GM18861 (cell line): ENCODE results near the gene TANGO2.

ENCODE experiments used
- ATAC-seq: cut with Tn5 transposase; IDR thresholded peaks from one replicate; pipeline ENCODE4 v1.9.1; 2021; ENCODE audit not compliant: unreplicated experiment

Gene TANGO2

DNA sequence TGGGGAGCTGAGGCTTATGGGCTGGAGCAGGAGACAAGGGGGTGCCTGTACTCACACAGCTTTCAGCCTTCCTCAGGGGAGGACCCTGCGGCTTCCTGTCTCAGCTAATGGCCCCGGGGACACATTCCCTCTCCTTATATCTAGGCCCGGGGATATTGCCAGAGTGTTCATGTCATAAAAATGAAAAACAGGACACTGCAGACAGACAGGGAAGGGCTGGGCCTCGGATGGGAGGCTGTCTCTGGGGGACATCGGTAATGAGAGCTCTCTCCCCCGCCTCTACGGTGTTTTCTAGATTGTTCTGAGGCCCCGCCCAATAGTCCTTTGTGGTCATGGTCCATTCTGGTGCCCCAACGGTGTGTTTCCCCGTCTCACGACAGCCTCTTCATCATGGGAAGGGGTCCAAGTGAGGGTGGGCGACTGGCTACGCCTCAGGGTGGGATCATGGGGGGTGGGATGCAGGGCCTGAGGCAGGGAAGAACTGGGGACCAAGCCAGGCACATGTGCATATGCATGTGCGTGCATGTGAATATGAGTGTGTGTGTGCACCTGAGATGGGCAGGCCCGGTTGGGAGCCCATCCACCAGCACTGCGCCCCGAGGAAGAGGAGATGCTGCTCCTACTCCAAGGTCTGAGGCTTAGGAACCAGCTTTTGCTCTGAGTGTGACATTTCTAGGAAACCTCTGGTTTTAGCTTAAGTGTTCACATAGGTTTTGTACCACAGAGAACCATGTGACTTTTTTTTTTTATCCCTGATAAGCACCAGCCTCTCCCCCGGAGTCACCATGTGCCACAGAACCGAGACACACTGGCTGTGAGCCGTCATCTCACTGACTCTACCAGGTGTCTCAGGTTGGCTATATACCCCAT is 9.6 kb upstream of the TANGO2 start:
- ATAC-seq: no peak

GRCh38 chr22:20011993-20012740 is 8.7 kb upstream of the TANGO2 start:
- no peak for ATAC-seq

DNA sequence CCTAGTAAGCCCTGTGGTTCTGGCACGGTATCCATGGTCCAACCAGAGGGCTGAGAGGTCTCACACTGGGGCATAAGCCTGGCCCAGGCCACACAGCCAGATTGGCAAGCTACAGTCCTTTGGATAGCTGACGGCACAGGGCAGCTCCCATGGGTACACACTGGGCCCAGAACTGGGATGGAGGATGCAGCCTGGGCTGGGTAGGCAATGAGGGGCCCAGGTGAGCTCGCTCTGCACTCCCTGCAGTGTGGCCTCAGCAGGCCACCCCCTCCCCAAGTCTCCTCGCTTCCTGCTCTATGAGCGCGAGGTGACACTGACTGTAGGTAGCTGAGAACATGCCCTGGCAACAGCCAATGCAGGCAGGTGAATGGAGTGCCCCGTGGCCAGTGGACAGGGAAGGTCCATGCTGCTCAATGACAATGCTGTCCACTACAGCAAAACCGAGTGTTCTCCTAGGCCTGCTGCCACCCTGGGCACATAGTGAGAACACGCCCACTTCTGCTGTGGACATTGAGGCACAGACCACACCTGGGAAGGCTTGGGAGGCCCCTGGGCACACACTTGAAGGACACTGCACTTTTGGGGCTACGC is 8.1 kb upstream of the TANGO2 start:
- no peak for ATAC-seq

- no peak for ATAC-seq
These were observed 7.5 kb upstream of the TANGO2 start for GRCh38 chr22:20013382-20013871.

DNA sequence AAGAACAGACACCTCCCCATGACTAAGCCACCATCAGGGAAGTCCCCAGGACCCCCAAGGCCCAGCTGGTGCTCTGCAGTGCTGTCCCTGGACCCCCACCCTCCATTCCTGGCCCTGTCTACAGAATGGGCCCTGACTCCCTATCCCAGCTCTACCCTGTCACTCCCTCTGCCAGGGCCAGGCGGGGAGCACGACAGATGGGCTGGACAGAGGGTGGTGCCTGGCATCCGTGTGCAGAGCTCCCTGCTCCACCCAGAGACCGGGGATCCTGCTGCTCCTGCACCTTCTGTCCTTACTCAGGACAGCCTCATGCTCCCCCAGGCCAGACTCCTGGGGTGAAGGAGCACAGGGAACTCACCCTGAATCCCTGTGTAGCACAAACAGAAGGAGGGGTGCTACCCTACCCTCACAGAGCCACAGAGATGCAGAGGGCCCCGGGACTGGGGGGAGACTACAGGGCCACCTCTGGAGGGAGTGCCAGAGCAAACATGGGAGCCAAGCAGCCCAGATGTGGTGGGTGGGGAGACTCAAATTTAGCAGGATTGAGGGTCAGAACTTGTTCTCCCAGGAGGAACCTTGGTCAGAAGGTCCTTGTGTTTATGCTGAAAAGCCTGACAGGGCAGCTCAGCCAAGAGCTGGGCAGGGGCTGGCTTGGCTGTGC is 6.3 kb upstream of the TANGO2 start:
- ATAC-seq: no peak

GRCh38 chr22:20015187-20015625 is 5.7 kb upstream of the TANGO2 start:
- ATAC-seq: no peak

- ATAC-seq: no peak
These were observed 4.8 kb upstream of the TANGO2 start for GRCh38 chr22:20015971-20016733.

GRCh38 chr22:20016734-20017621 is 3.9 kb upstream of the TANGO2 start, which contains the start of gene ARVCF:
TSS of gene ARVCF (minus strand) at chr22:20016823. CDS start at chr22:19990794, 26,029 bp downstream.
- ATAC-seq: peak; percentile 41

DNA sequence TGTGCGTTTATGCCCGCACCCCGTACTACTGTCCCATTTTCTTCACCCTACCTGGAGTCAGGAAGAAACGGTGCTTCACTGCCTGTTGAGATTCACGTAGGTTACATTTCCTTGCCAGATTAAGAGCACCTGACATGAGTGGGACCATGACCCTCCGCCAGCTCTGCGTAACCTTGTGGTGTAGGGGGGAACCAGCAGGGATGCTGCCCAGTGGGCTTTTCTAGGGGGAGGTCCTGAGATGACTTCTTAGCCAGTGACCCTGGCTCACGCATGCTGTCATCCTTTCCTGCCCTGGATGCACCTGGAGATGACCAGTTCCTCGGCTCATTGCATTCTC is 3.3 kb upstream of the TANGO2 start:
- no peak for ATAC-seq

GRCh38 chr22:20018001-20018400 is 2.9 kb upstream of the TANGO2 start:
- no peak for ATAC-seq

DNA sequence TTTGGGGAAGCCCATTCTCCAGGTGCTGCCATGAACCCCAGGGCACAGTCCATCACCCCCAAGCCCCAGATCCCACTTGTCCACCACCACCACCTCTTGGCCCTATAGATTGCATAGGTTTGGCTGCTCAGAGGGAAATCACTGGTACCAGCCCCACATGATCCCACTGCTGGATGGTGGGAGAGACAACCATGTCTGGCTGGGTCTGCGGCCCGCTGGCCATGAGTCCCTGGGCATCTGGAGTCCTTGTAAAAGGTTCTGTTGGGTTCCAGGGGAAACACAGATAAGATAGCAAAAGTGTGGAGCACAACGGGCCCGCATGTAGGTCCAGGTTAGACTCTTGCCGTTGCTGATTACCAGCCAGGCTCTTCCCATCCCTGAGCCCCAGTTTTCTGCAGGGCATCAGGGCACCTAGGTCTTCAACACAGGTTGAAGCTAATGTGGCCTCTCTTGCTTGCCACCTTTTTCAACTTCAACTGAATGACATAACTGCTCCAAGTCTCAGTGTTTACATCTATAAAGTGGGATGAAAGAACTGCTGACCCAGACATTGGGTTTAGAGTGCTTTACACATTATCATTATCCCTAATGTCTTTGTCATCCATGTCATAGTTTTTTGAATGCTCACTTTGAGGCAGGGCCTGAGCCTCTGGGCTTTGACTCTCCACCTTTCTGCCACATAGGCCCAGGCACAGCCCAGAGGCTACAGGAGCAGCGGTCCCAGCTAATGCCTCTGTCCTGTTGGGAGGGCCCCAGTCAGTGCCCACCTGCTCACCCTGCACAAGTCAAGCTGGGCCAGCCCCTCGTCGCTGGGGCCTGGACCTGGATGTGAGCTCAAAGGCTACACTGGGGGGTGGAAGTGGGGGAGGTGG is 1.0 kb upstream of the TANGO2 start:
- ATAC-seq: no peak

DNA sequence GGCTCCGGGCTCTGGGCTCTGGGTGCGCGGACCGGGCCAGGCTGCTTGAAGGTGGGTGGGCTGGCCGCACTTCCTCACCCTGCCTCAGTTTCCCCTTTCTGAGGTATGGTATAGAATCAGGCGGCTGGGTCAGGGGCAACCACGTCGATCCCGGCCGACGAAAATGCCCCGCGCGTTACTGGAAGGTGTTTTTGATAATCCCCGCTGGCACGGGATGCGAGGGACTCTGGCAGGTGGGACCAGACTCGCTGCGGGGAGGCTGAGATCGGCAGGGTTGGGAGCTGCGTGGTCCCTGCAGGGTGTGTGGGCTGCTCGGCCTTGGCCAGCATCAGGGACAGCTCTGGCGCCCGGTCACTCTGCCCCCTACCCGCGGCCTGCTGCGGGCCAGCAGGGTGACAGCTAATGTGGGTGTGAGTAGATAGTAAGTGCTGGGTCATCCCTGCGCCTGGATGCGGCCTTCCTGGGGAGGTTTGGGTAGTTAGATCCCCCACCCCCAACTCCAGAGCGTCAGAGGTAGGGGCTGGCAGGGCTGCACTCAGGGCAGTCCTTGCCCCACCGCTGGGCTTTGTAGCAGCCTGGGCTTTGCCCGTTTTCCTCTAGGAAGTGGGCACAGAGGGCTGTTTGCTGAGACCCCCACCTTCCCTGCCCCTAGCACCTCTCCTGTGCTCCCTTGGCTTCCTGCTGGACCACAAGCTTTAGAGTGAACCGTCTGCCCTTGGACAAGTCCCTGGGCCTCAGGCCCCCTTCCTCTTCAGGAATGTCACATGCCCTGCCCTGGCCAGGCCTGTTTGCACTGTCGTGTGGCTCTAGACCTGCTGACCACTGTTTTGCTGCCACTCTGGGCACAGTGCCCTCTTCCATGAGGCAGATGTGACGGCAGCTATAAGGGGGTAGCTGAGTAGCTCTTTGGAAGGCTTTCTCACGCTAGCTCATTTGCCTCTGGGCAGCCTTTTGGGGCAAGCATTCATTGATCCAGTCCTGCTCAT is 579 bp downstream of the TANGO2 start:
- no peak for ATAC-seq

- no peak for ATAC-seq
These were observed 1.5 kb downstream of the TANGO2 start for GRCh38 chr22:20022231-20022977.

DNA sequence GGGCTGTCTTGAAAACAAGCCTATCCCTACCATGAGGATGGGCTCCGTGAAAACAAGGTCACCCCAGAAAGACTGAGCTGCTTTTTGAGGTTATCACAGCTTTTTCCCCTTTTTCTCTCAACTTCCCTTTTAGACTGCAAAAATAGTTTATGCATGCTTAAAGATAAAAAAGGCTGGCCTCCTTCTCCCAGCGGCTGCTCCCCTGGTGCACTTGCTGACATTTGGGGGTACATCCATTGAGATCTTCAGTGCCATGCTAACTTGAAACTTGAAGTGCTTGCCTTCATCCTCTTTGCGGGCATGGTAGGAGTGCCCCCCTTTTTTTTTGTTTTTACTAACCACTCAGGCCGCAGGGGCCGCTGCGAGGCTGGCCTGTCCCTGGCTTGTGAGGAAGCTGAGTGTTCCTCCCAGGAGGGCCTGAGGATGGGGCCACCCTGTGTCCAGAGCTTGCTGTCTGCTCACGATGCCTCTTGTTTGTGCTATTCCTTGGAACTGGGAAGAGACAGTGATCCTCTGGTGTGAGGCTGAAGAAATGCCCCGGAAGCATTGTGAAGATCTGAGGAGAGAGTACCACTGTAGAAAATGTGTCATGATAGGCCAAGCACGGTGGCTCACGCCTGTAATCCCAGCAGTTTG is 2.2 kb downstream of the TANGO2 start:
- ATAC-seq: no peak

DNA sequence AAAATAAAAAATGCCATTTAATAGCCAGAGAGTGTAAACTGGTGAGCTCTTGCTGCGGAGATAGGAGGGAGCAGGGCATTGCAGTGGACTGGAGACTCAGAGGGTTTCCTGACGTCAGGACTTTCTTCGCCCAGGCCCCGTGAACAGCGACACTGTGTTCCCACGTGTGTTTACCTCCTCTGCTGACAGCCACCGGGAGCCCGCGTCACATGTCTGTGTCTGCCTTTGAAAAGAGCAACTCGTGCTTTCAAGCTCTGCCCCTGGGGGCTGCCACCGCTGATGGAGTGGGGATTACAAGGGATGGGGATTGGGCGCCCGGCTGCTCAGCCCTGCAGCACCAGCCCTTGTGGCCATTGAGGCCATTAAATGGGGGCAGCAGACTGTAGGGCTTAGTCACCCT is 3.3 kb downstream of the TANGO2 start:
- ATAC-seq: no peak
